HEK293T (cell line): ENCODE measurements around the gene PROCA1.
A peak's percentile ranks its signal among the peaks of the same experiment; 100 is the strongest.

Experiments
- CTCF ChIA-PET: fragments of 350-600 bp; formaldehyde crosslinking; extraction: SDS; loops from one replicate; lab custom pipeline; 2021; ENCODE audit warnings: antibody characterized with exemption, inconsistent platforms; lab: Yijun Ruan, JAX
- POLR2A ChIA-PET: fragments of 350-600 bp; formaldehyde crosslinking; extraction: SDS; loops from one replicate; lab custom pipeline; 2020; ENCODE audit warnings: antibody characterized with exemption, inconsistent platforms; lab: Yijun Ruan, JAX
- DNase-seq: peaks from one replicate; pipeline ENCODE4 v3.0.0; 2012; ENCODE audit warnings: mixed read lengths; ENCODE audit errors: extremely low spot score
- ARNT ChIP-seq: fragments of 450-650 bp; IDR thresholded peaks from 2 replicates; pipeline ENCODE4 v1.6.1; 2017; ENCODE audit warnings: mild to moderate bottlenecking
- BHLHE40 ChIP-seq: fragments of 450-650 bp; IDR thresholded peaks from 2 replicates; pipeline ENCODE4 v1.6.1; 2016; ENCODE audit warnings: mild to moderate bottlenecking, moderate library complexity, borderline replicate concordance
- CTBP1 ChIP-seq: fragments of 450-650 bp; IDR thresholded peaks from 2 replicates; pipeline ENCODE4 v1.6.1; 2016; ENCODE audit warnings: borderline replicate concordance
- ELF4 ChIP-seq: fragments of 450-650 bp; IDR thresholded peaks from 2 replicates; pipeline ENCODE4 v1.6.1; 2017; ENCODE audit warnings: antibody characterized with exemption
- FOXA1 ChIP-seq: fragments of 450-650 bp; IDR thresholded peaks from 2 replicates; pipeline ENCODE4 v1.6.1; 2016; ENCODE audit warnings: mild to moderate bottlenecking
- FOXK2 ChIP-seq: fragments of 450-650 bp; IDR thresholded peaks from 2 replicates; pipeline ENCODE4 v1.6.1; 2016; ENCODE audit warnings: mild to moderate bottlenecking
- FOXM1 ChIP-seq: fragments of 450-650 bp; IDR thresholded peaks from 2 replicates; pipeline ENCODE4 v1.6.1; 2017; ENCODE audit warnings: mild to moderate bottlenecking, borderline replicate concordance
- HDGF ChIP-seq: fragments of 450-650 bp; IDR thresholded peaks from 2 replicates; pipeline ENCODE4 v1.6.1; 2017; ENCODE audit warnings: antibody characterized with exemption, borderline replicate concordance
- L3MBTL2 ChIP-seq: fragments of 450-650 bp; conservative IDR thresholded peaks from 2 replicates; pipeline ENCODE4 v1.6.1; 2016; ENCODE audit warnings: mild to moderate bottlenecking
- LEF1 ChIP-seq: fragments of 450-650 bp; IDR thresholded peaks from 2 replicates; pipeline ENCODE4 v1.6.1; 2017; ENCODE audit warnings: mild to moderate bottlenecking, borderline replicate concordance
- NFRKB ChIP-seq: fragments of 450-650 bp; IDR thresholded peaks from 2 replicates; pipeline ENCODE4 v1.6.1; 2016; ENCODE audit warnings: mild to moderate bottlenecking, moderate library complexity
- PKNOX1 ChIP-seq: fragments of 450-650 bp; IDR thresholded peaks from 2 replicates; pipeline ENCODE4 v1.6.1; 2016
- SP1 ChIP-seq: fragments of 450-650 bp; IDR thresholded peaks from 2 replicates; pipeline ENCODE4 v1.6.1; 2017
- SUZ12 ChIP-seq: fragments of 450-650 bp; IDR thresholded peaks from 2 replicates; pipeline ENCODE4 v1.6.1; 2016; ENCODE audit warnings: mild to moderate bottlenecking
- TARDBP ChIP-seq: fragments of 450-650 bp; IDR thresholded peaks from 2 replicates; pipeline ENCODE4 v1.6.1; 2016
- ZNF384 ChIP-seq: fragments of 450-650 bp; IDR thresholded peaks from 2 replicates; pipeline ENCODE4 v1.6.1; 2016

PROCA1 gene

GRCh38 chr17:28712705-28713415 lies 1.2 kb upstream of the PROCA1 start:
- POLR2A ChIA-PET: interaction anchor here (1.0 to 15.7 kb wide), 3 partner anchors 10 to 45 kb away, joined by 4 to 309 read pairs (median 4); partner anchors contain the start of genes NEK8, RPL23A and TLCD1
- no peak for DNase-seq
- CTCF ChIA-PET: interaction anchor here (0.6 to 1.3 kb wide), 3 partner anchors 12 to 68 kb away, joined by 3 read pairs; partner anchors contain the start of gene BLTP2
- TF ChIP-seq ZNF384 (no peak), SP1 (no peak)

- peak; percentile 16 for DNase-seq
Measured at GRCh38 chr17:28712032-28712704, 480 bp upstream of the PROCA1 start.

GRCh38 chr17:28710861-28711722 lies 596 bp downstream of the PROCA1 start:
- TF ChIP-seq L3MBTL2: peak; percentile 94
- TF ChIP-seq BHLHE40: no peak
- 0 out of 2 replicates have a peak, but pooled peaks have one; percentile 34 for TF ChIP-seq ELF4
- ChIA-PET POLR2A (interaction anchor here (0.7 to 15.7 kb wide), 18 partner anchors 9 to 241 kb away, joined by 3 to 309 read pairs (median 4); partner anchors contain the start of genes BLTP2, FAM222B, NEK8 and PHF12), CTCF (interaction anchor here (0.7 to 2.8 kb wide), 6 partner anchors 8 to 122 kb away, joined by 3 to 14 read pairs (median 4); partner anchors contain the start of genes RPL23A and TLCD1)
- DNase-seq: peak; percentile 85

More at GRCh38 chr17:28712032-28712704, 480 bp upstream of the PROCA1 start:
- TF ChIP-seq BHLHE40: no peak
- TF ChIP-seq CTBP1: no peak
- TF ChIP-seq ZNF384: no peak
- no peak; the same call in 1 of the 2 replicates for TF ChIP-seq L3MBTL2
- no peak for TF ChIP-seq FOXA1
- no peak for TF ChIP-seq ARNT
- TF ChIP-seq HDGF: no peak
- no peak for TF ChIP-seq FOXM1
- no peak for TF ChIP-seq FOXK2
- no peak for TF ChIP-seq LEF1
- TF ChIP-seq PKNOX1: no peak
- TF ChIP-seq TARDBP: no peak
- no peak for TF ChIP-seq NFRKB
- no peak for TF ChIP-seq ELF4
- TF ChIP-seq SUZ12: no peak
- TF ChIP-seq SP1: no peak
- CTCF ChIA-PET: interaction anchor here (0.8 to 2.8 kb wide), 4 partner anchors 10 to 68 kb away, joined by 3 to 14 read pairs (median 6); partner anchors contain the start of genes BLTP2 and TLCD1
- POLR2A ChIA-PET: interaction anchor here (1.0 to 15.7 kb wide), 5 partner anchors 10 to 68 kb away, joined by 4 to 309 read pairs (median 5); partner anchors contain the start of genes BLTP2, NEK8, RPL23A and TLCD1

- TF ChIP-seq SUZ12: no peak
- no peak for TF ChIP-seq LEF1
- TF ChIP-seq NFRKB: no peak
- no peak for TF ChIP-seq FOXK2
- ChIA-PET CTCF (interaction anchor here (1.1 kb wide), 1 partner anchor 18 kb away, joined by 3 read pairs; no protein-coding TSS in a partner anchor), POLR2A (interaction anchor here (15.7 kb wide), 1 partner anchor 17 kb away, joined by 309 read pairs; the partner anchor contains the start of genes NEK8, RPL23A and TLCD1)
- DNase-seq: no peak
Measured at GRCh38 chr17:28707339-28707720, 4.4 kb downstream of the PROCA1 start.

GRCh38 chr17:28706471-28707338 lies 5.0 kb downstream of the PROCA1 start:
- TF ChIP-seq FOXA1 (no peak), HDGF (no peak)
- DNase-seq: no peak
- ChIA-PET POLR2A (interaction anchor here (1.1 to 15.7 kb wide), 3 partner anchors 9 to 45 kb away, joined by 3 to 309 read pairs (median 3); partner anchors contain the start of genes NEK8, RPL23A, SDF2 and SUPT6H), CTCF (interaction anchor here (1.1 kb wide), 1 partner anchor 18 kb away, joined by 3 read pairs; no protein-coding TSS in a partner anchor)

- CTCF ChIA-PET: interaction anchor here (0.6 kb wide), 1 partner anchor 22 kb away, joined by 3 read pairs; no protein-coding TSS in a partner anchor
- no peak for DNase-seq
- TF ChIP-seq SP1 (no peak), FOXM1 (no peak), PKNOX1 (no peak), CTBP1 (no peak), BHLHE40 (no peak), SUZ12 (no peak), NFRKB (no peak), HDGF (no peak)
- POLR2A ChIA-PET: interaction anchor here (1.1 to 15.7 kb wide), 3 partner anchors 10 to 44 kb away, joined by 3 to 309 read pairs (median 3); partner anchors contain the start of genes NEK8, RPL23A, SDF2 and SUPT6H
Measured at GRCh38 chr17:28705728-28706334, 5.9 kb downstream of the PROCA1 start.
